ENCODE measurements around the gene PNMA8A. TPM values are rescaled to one million over a fixed set of nuclear protein-coding genes. Genes with fewer than 3 reads are reported as not detected.

The PNMA8A gene
- total RNA-seq, 1 experiment from 2014 or later, result not detected

- Histone ChIP-seq H3K9me3 (ENCODE audit: control insufficient read depth in 1 of 2, insufficient read depth in 1 of 2, low read depth in 1 of 2, low read length in 2 of 2) (no peaks in the 10 kb centered on the region), H3K36me3 (ENCODE audit: control insufficient read depth in 1 of 2, insufficient read depth in 2 of 2, low read length in 2 of 2) (no peaks in the 10 kb centered on the region), H3K9ac (ENCODE audit: low read length) (no peak overlapping the region), H3K9me2 (ENCODE audit: insufficient read depth) (no peaks in the 10 kb centered on the region), H3K27me3 (ENCODE audit: insufficient read depth, low read length) (no peaks in the 10 kb centered on the region; the same call in 1 of the 2 replicates), H3K79me2 (ENCODE audit: insufficient read depth, low read length) (no peaks in the 10 kb centered on the region), H4K20me1 (ENCODE audit: insufficient read depth) (no peaks in the 10 kb centered on the region), H3K4me3 (replicated peaks in 1 of 2; ENCODE audit: low read depth in 1 of 2, low read length in 2 of 2) (no peak overlapping the region), H3K4me1 (ENCODE audit: control insufficient read depth in 1 of 2, insufficient read depth in 2 of 2, low read length in 2 of 2) (no peaks in the 10 kb centered on the region), H3K4me2 (ENCODE audit: low read length) (no peak overlapping the region), H2AFZ (ENCODE audit: low read depth, low read length, poor library complexity, severe bottlenecking) (no peak overlapping the region), H3K27ac (ENCODE audit: low read depth, low read length) (no peak overlapping the region)
- CTCF ChIA-PET, result interaction anchor here (0.9 to 1.4 kb wide), 5 partner anchors 82 to 204 kb away, joined by 3 to 5 read pairs (median 3); no protein-coding TSS in a partner anchor
- no TSS peak for BruUV-seq (replicated peaks)
- POLR2A ChIA-PET, result no interaction called here
- no peak for TF ChIP-seq CTCF (IDR thresholded peaks at IDR 0.05 in 2 of 3, conservative IDR thresholded peaks at IDR 0.05 in 1 of 3; ENCODE audit: borderline replicate concordance in 1 of 3, insufficient read depth in 1 of 3, low read depth in 2 of 3, low read length in 2 of 3)
- TF ChIP-seq CEBPB (IDR thresholded peaks at IDR 0.05; ENCODE audit: low read depth), result no peak
- TF ChIP-seq ATF3 (IDR thresholded peaks at IDR 0.05), result no peak
- no peak for TF ChIP-seq REST (IDR thresholded peaks at IDR 0.05; ENCODE audit: low read depth)
- no peak for TF ChIP-seq CBX3 (IDR thresholded peaks at IDR 0.05; ENCODE audit: low read depth)
- no peak for TF ChIP-seq EZH2 (IDR thresholded peaks at IDR 0.05)
- no peak for TF ChIP-seq ZNF274 (IDR thresholded peaks at IDR 0.05; ENCODE audit: low read depth, low read length)
- TF ChIP-seq JUND (IDR thresholded peaks at IDR 0.05), result no peak
- TF ChIP-seq SIN3A (IDR thresholded peaks at IDR 0.05; ENCODE audit: low read depth), result no peak
- no peak for TF ChIP-seq EZH2phosphoT487 (IDR thresholded peaks at IDR 0.05; ENCODE audit: borderline replicate concordance)
- no peak for TF ChIP-seq POLR2A (IDR thresholded peaks at IDR 0.05; ENCODE audit: borderline replicate concordance, extremely low read depth, insufficient read depth, insufficient read length)
- TF ChIP-seq EGR1 (IDR thresholded peaks at IDR 0.05; ENCODE audit: low read depth), result no peak
- no peak for TF ChIP-seq POLR2AphosphoS5 (IDR thresholded peaks at IDR 0.05; ENCODE audit: low read depth, low read length)
- TF ChIP-seq RAD21 (IDR thresholded peaks at IDR 0.05; ENCODE audit: low read depth), result no peak
- TF ChIP-seq YY1 (IDR thresholded peaks at IDR 0.05; ENCODE audit: extremely low read depth, insufficient replicate concordance, low read depth, low read length), result no peak
- no peak for TF ChIP-seq ZFX (IDR thresholded peaks at IDR 0.05)
- DNase-seq (ENCODE audit: low read depth, low spot score), result no peak
- intact Hi-C loops (cut with micrococcal nuclease), result loop anchor here (10.0 kb wide), 1 partner anchor 400 kb away; no protein-coding TSS in a partner anchor
- RAD21 ChIA-PET (ENCODE audit: low non-redundant PET in 1 of 2, low total read pairs in 2 of 2, uncharacterized antibody in 2 of 2, unreplicated experiment in 2 of 2), result no interaction called here
- ATAC-seq, result no peak
Measured at GRCh38 chr19:46484656-46485055, 13.3 kb upstream of the PNMA8A start.
